ENCODE measurements around the gene RYK.

GRCh38 chr3:134281912-134282658 lies 31.4 kb upstream of the RYK start:
- TF ChIP-seq CTCF (IDR thresholded peaks at IDR 0.05) (no peak), EP300 (IDR thresholded peaks at IDR 0.05; ENCODE audit: low read depth) (no peak), POLR2AphosphoS5 (IDR thresholded peaks at IDR 0.05) (no peak)
